Ecto neural progenitor cell (in vitro differentiated cells): ENCODE measurements around the gene SREK1IP1.
"Not testable (repeated sequence)": the region's sequence is repeated elsewhere in the genome, so short reads cannot be mapped to it uniquely, and the experiment has no call there.

Experiments used
- DNase-seq: peaks from one replicate; pipeline ENCODE4 v3.0.0-alpha.2; 2018; ENCODE audit warnings: low spot score

Gene SREK1IP1

DNA sequence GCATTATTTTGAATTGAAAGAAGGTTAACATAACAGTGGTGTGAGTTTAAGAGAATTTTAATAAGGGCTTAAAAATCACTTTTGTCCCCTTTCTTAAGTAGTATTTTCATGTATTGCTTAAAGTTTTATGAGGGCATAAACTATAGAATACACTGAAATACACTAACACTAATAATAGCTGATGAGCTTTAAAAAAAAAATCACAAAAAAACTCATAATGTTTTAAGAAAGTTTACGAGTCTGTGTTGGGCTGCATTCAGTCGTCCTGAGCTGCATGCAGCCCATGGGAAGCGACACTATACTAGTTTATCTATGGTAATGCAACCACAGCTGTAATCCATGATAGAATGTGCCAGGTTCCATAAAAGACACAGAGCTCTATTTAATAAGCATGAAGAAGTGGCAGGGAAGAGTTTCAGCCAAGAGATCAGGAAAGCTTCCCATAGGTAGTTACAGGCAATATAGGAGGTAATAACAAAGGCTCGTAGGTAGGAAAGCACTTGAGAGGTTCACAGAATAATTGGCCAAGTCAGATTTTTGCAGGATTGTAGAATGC, 4.5 kb downstream of the SREK1IP1 start:
- no peak for DNase-seq

DNA sequence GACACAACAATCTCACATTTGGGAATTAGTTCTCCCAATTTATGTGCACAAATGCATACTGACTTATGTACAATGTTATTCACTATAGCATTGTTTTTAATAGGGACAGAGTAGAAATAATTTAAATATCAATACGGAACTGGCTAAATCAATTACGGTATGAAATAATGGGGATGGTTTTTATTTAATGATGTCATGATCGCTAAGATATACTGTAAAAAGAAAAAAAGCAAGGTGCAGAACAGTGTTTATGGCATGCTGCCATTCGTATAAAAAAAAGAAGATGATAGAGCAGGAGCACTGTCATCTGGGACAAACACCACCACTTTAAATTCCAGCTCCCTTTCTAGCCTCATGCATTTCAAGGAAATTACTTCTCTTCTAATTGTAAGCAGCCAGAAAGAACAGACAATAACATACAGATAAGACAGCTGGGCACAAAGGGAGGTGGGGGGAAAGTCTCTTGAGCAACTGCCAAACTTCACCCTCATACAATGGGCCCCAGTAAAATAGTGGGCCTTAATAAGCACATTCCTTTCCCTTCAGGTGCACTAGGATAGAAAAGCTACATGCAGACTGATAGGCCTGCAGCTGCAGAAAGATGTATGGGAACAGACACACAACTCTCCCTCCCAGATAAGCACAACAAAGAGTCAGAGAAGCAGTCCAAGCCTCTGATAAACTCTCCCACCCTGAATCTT, 8.4 kb downstream of the SREK1IP1 start:
- no peak for DNase-seq

DNA sequence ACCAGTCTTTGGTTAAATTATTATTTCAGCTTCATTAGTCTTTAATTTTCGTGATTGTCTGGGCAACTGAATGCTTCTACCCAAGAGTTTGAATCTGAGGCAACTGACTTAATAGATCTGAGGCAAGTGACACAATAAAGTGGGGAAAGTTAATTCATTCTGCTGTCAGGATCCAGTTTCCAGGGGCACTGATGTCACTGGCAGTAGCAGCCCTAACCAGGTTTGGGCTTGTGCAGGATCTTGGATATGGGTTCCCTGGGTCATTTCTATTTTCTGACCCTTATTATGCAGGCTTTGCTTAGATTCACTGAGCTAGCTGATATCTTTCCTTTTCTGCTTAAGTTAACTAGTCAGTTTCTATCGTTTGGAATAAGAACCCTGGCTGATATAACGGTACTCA, 9.6 kb downstream of the SREK1IP1 start:
- no peak for DNase-seq

DNA sequence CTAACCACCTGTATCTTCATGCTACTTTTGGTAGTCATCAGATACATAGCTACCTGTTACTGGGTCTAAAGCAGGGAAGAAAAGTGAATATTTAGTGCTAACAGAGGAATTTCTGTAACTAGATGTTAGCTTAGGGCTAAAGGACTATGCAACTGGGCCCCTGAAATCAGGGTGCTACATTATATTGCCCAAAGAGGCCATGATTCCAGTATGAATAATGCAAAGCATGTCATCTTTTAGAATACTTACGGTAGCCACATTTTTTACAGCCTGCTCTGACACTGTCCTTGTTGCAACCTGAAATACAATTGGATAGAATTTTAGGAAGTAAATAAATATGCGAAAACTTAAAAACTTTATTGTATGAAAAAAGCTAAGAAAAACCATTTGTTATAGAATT, 14.4 kb downstream of the SREK1IP1 start:
- DNase-seq, result no peak

DNA sequence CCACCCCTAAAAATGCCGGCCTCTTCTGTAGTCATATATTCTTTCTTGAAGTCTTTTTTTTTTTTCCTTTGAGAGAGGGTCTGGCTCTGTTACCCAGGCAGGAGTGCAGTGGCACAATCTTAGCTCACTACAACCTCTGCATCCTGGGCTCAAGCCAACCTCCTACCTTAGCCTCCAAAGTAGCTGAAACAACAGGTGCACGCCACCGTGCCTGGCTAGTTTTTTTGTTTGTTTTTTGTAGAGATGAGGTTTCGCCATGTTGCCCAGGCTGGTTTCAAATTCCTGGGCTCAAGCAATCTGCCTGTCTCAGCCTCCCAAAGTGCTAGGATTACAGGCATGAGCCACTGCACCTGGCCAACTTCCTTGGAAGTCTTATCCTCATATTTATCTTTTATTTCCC, 19.1 kb downstream of the SREK1IP1 start:
- no peak for DNase-seq

DNA sequence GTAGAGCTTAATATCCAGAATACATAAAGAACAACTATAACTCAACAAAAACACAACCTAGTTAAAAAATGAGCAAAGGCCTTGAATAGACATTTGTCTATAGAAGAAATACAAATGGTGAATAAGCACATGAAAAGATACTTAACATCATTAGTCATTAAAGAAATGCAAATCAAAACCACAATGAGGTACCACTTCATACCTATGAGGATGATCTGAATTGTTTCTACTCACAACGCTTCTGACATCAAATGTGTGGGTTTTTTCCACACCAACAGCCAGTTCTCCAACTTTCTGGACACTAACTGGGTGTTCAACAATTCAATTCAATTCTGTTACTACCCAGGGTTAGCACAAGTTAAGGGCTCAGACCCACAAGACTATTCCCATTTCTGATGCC, 22.0 kb downstream of the SREK1IP1 start:
- DNase-seq, result no peak

DNA sequence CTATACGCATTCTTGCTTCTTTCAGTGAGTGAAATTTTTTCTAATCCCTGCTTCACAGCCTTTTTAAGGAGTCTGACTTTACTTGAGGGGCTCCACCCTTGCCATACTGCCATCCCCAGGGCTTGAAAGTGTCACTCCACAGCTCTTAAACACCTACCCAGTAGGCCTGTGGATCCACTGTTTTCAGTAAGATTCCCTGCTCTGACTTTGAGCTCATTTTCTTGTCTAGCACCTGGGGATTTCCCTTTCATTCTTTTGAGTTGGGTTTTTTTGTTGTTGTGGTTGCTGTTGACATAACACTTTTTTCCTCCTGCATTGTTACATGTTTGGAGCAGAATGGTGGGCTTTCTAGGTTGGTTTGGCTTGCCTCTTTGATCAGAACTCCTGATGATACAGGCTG, 23.6 kb downstream of the SREK1IP1 start:
- DNase-seq, result no peak

DNA sequence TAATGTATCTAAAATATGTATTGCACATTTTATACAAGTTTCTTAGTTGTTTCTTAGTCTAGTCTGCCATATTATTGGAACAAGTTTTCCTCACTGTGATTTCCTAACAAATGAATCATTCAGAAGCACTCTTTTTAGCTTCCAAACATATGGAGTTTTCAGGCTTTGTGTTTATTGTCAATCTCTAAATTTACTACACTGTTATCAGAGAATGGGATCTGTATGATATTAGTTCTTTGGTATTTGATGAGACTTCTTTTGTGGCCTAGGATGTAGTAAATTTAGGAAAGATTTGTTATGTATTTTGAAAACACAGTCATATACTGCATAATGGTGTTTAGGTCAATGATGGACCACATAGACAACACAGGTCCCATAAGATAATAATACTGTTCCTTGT, 25.7 kb downstream of the SREK1IP1 start:
- DNase-seq, result no peak

DNA sequence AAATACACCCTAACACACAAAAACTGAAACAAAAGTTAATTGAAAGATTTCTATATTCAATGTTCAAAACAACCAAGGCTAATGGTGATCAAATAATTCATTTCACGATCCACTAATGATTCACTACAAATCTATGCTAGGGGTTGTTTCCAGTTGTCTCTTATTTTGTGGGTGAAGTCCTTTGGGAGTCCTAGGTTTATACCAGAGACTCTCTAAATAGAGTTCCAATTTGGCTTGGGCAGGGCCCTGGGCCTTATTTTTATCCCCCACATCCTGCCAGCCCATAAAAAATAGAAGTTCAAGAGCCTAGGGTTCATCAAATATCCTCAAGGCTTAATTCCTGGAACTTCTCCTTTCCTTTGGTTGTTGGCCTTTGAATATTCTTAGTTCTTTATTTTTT, 26.1 kb downstream of the SREK1IP1 start:
- DNase-seq, result no peak

DNA sequence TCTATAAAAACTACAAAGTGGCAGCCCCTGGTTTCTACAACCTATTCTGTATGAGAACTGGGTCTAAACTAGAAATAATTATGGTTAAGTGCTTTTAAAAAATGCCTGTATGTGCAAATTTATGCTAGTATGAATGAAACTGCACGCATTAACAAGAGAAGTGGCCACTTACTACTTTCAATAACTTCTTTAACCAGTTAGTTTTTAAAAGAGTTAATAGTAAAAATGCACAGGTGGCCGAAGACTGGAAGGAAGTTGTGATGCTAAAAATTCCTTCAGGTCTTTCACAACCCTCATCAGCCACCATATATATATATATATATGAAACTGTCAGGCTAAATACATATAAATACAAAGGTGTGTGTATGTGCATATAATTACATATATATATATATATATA, 41.3 kb downstream of the SREK1IP1 start:
- DNase-seq, result no peak

DNA sequence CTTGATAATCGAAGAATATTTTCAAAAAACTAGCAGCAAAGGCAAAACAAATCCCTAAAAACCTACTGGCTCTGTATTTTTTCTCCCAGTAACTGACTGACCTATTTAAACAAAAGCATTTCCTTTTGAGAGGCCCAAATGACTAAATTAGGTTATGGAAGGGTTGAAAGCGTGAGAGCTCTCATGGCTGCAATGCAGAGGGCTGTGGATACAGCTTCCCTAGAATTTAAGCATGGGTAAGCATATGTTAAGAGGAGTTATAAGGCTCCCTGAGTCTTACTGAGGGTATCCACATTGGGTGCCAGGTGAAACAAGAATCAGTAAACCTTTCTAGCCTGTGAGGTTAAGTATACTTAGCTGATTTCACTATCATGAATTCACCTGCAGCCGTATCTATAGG, 45.9 kb downstream of the SREK1IP1 start:
- no peak for DNase-seq

DNA sequence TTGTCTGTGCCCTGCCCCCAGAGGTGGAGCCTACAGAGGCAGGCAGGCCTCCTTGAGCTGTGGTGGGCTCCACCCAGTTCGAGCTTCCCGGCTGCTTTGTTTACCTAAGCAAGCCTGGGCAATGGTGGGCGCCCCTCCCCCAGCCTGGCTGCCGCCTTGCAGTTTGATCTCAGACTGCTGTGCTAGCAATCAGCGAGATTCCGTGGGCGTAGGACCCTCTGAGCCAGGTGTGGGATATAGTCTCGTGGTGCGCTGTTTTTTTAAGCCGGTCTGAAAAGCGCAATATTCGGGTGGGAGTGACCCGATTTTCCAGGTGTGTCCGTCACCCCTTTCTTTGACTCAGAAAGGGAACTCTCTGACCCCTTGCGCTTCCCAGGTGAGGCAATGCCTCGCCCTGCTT, 54.0 kb downstream of the SREK1IP1 start:
- DNase-seq, result not testable (repeated sequence)

DNA sequence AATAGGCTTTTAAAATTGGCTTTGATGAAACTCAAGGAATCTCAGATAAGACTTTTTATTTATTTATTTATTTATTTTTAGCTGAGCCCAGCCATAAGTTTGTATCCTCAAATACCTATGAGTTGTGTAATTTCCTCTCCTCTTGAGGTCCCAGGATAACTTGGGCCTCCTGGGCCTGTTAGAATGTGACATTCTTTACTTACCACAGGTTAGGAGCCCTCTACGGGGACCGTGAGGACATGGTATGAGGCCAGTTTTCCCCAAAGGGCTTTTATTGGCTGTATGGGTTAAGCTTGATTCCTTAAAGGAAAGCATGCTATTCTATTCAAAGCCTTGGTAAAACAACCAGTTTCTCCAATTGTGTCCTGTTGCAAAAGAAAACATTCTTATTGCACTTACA, 61.3 kb downstream of the SREK1IP1 start:
- DNase-seq, result no peak

DNA sequence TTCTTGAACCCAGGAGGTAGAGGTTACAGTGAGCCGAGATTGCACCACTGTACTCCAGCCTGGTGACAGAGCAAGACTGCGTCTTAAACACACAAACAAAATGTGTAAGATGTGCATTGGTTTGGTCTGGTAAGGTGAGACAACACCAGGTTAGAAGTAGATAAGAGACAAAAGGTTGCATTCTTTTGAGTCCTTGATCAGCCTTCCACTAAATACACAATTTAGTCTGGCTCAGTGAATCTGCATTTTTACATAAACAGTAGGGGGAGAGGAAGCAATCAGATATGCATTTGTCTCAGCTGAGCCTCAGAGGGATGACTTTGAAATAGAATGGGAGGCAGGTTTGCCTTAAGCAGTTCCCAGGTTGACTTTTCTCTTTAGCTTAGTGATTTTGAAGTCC, 62.4 kb downstream of the SREK1IP1 start:
- DNase-seq, result not testable (repeated sequence)

DNA sequence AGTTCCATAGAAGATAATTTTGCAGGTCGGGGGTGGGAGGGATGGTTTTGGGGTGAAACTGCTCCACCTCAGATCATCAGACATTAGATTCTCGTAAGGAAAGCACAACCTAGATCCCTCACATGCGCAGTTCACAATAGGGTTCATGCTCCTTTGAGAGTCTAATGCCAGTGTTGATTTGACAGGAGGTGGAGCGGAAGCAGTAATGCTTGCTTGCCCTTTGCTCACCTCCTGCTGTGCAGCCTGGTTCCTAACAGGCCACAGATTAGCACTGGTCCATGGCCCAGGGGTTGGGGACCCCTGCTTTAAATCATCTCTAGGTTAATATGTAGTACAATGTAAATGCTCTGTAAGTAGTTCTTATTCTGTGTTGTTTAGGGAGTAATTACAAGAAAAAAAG, 67.7 kb downstream of the SREK1IP1 start:
- DNase-seq, result no peak

DNA sequence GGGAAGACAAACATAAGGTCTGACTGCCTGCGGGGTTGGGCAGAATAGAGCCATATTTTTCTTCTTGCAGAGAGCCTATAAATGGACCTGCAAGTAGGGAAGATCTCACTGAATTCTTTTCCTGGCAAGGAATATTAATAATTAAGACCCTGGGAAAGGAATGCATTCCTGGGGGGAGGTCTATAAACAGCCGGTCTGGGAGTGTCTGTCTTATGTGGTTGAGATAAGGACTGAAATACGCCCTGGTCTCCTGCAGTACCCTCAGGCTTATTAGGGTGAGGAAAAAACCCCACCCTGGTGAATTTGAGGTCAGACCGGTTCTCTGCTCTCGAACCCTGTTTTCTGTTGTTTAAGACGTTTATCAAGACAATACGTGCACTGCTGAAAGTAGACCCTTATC, 72.1 kb downstream of the SREK1IP1 start:
- not testable (repeated sequence) for DNase-seq

DNA sequence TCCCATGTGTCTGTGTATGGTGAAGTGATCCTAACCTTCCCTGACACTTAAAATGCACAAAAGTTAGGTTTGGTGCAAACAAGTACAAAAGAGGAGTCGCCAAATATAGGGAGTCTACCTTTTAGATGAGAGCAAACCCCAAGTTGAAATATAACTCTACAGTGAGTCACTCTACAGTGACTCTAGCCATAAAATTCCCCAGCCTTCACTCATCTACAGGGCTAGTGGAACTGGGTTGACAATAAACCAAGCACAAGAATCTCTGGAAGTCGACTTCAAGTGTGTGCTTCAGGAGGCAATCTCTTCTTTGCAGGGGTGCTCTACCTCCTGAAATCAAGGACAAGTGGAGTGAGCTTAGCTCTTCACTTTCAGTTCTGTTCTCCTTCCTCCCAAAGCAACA, 74.9 kb downstream of the SREK1IP1 start:
- DNase-seq, result no peak

DNA sequence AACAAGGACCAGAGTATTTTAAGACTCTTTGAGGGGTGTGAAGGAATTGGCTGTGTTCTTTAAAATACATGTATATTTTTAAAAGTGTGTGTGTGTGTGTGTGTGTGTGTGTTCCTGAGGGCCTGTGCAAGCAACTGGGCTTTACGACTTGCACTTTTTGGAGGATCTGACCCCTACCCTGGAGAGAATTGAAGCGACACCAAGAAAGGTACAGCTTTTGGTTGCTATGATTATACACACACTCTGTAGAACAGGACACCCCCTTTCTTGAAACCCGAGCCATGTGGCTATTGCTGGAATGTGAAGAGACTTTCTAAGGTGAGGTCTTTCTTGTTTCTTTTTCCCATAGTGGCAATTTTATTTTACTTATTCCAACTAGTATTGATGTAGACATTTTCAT, 77.2 kb downstream of the SREK1IP1 start:
- no peak for DNase-seq

DNA sequence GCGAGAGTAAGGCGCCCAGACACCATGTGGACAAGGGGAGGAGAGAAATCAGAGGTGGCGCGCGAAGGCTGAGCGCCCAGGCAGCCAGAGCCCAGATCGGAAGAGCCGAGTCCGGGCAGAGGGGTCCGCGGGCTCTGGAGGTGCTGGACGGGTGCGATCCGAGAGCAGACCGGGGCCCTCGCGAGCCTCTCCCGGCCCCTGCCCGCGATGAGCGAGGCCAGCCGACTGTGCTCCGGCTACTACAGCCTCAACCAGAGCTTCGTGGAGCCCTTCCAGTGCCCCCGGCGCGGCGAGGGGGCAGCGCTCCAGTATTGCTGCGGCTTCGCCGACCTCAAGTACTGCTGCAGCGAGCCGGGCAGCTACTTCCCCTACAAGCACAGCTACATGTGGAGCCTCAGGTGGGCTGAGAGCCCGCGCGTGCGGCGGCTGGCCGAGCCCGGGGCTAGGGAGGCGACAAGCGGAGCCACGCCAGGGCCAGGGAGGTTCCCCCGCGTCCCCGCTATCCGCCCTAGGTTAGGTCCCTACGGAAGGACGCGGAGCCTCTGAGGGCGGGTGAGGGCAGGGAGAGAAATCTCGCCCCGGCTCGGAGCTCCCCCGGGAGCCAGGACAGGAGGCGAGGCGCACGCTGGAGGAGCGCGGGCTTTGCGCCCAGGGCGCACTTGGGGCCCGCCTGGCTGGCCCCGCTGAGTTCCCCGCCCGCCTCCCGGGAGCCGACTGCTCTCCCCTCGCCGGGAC, 77.9 kb downstream of the SREK1IP1 start, which contains the start of gene SHISAL2B:
Gene SHISAL2B (plus strand): TSS at position 87 of the 735 bp plus-strand sequence. CDS start 121 bp downstream, at position 208.
- peak; percentile 83 for DNase-seq

DNA sequence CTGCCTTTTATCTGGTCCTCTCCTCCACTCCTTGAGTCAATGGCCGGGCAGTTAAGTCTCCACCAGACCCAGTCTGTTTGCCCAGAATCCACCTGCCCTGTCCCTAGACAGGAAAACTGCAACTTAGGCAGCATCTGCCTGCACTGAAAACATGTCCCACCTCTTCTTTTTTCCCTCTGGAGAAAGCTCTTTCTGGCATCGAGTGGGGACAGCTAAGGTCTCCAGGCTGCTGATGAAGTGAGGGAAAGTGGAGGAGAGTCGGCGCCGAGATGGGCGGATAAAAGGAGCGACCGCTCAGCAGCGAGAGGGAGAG, 78.4 kb downstream of the SREK1IP1 start:
- DNase-seq, result no peak

DNA sequence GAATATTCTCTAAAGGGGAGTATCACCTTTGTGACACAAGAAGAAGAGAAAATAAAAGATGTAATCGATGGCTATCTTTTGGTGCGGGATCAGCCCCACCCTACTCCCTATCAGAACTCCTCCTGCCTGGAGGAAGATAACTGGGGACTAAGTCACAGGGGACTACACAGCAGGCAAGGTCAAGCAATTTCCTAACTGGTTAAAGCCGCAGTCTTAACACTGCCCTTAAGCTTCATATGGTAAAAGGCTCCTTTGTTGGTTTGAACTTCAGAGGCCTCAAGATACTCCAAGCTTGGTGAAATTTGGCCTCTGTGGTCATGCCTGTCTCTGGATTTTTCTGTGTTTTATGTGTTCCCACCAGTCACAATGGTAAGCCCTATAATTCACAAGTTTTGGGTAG, 79.5 kb downstream of the SREK1IP1 start:
- no peak for DNase-seq

DNA sequence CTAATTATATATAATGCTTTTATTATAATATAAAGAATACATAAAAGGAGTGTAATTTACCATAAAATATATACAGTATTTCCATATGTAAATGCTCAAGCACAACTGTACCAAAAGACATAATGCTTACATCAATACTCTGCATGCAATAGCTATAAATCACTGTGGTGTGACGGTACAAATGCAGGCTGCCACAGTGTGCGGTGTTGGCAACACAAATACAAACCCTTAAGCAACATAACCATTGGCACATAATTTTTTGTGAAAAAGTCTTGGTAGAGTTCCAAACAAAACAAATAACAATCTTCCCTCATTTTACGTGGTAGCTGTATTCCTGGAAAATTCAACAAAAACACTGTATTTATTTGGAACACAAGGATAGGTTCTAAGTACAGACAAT, 80.1 kb downstream of the SREK1IP1 start:
- no peak for DNase-seq

DNA sequence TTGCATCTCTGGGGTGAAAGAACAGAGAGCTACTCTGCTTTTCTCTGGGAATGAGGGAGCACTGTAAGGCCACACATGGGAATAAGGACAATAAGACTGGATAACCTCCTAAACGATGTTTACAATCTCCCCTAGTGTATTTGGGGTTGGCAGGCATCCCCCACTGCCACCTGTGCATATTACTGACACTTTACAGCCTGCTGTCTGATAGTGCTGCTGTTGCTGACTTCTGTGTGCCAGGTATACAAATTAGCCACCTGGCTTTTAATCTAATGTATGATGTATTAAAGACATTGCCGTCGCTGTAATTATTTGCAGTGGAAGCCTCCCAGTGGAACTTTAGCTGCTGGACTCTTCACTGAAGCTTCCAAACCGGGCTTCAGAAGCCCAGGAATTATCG, 82.6 kb downstream of the SREK1IP1 start:
- DNase-seq, result no peak

DNA sequence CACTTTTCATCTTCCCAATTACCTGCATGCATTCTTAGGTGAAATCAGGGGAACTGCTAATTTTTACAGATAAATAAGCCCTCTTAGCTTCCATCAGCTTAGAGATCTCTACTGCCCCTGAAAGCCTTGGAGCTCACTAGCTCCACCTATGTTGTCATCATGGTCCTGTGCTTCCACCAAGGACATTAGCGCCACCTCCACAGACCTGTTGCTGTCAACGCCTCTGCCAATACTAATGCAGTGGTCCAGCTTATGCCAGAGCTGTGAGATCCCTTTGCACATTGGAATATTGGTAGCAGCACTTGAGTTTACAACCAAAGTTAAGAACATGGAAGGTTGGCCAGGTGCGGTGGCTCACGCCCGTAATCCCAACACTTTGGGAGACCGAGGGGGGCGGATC, 85.9 kb downstream of the SREK1IP1 start:
- no peak for DNase-seq
